Transverse colon (tissue), 4 donors: ENCODE measurements around the gene RNF144A. TPM values are rescaled to one million over a fixed set of nuclear protein-coding genes. Genes with fewer than 3 reads are reported as not detected.

Experiments
- DNase-seq: peaks from one replicate; pipeline ENCODE4 v3.0.0-alpha.2; 2019
- H3K27ac ChIP-seq, 4 donors: fragments of 200-600 bp; sonication (generic); 2 replicates each; pipeline ENCODE4 v1.5.1; 2016 to 2018; ENCODE audit warnings: inconsistent platforms in 4 of 4
- H3K27me3 ChIP-seq: fragments of 200-600 bp; sonication (generic); 2 replicates; pipeline ENCODE4 v1.5.1; 2017; ENCODE audit warnings: inconsistent platforms
- H3K36me3 ChIP-seq, 4 donors: fragments of 200-600 bp; sonication (generic); 2 replicates each; pipeline ENCODE4 v1.5.1; 2017 to 2019; ENCODE audit warnings: inconsistent platforms in 4 of 4
- H3K4me1 ChIP-seq, 4 donors: fragments of 200-600 bp; sonication (generic); 2 replicates each; pipeline ENCODE4 v1.5.1; 2017 to 2020; ENCODE audit warnings: inconsistent platforms in 4 of 4
- H3K4me3 ChIP-seq, 4 donors: fragments of 200-600 bp; sonication (generic); 1 replicate in 1 of 4; 2 replicates in 3 of 4; pipeline versions ENCODE4 v1.5.1 to v1.6.1; 2017 to 2019; ENCODE audit warnings: inconsistent platforms in 4 of 4
- H3K9me3 ChIP-seq, 2 donors: fragments of 200-600 bp; sonication (generic); 2 replicates each; pipeline ENCODE4 v1.5.1; 2017 to 2019; ENCODE audit warnings: inconsistent platforms in 2 of 2
- EP300 ChIP-seq: sonication (generic); formaldehyde crosslinking; IDR thresholded peaks from one replicate; pipeline ENCODE4 v1.6.1; 2017; ENCODE audit warnings: antibody characterized with exemption, low read depth
- POLR2A ChIP-seq: fragments of 450-650 bp; IDR thresholded peaks from one replicate; pipeline ENCODE4 v1.6.1; 2016; ENCODE audit warnings: antibody characterized with exemption, mild to moderate bottlenecking, moderate library complexity
- POLR2AphosphoS5 ChIP-seq, 3 donors: sonication (generic); formaldehyde crosslinking; IDR thresholded peaks; one replicate each; pipeline ENCODE4 v1.6.1; 2016; ENCODE audit warnings: antibody characterized with exemption in 3 of 3
- WGBS, 2 donors: methylation state at CpG; one replicate each; pipeline ENCODE4 v1.1.5; 2018; ENCODE audit warnings: low coverage in 1 of 2; 5-methylcytosine and 5-hydroxymethylcytosine counted together
- in situ Hi-C, 4 donors: fragments of 200-750 bp; cut with MboI; loops; one replicate each; pipeline versions ENCODE4 v1.15.0 to v1.15.1; 2017; ENCODE audit warnings: low sequenced_read_pairs in 3 of 4, low pct_ligation_motif_present in 1 of 4, low pct_unique_long_range_greater_than_20kb in 1 of 4
- intact Hi-C: fragments of 100-400 bp; cut with DNase I; formaldehyde crosslinking; loops from one replicate; pipeline ENCODE4 v1.15.1; 2023; ENCODE audit warnings: low total_unique reads
- total RNA-seq, 4 donors: library from RNA; depleted of rRNA; stranded (reverse); fragments of >200 nt; gene quantifications; one replicate each; pipeline ENCODE4 v1.1.0, GENCODE V29; 2016
- TF ChIP-seq, protein P1 (sequence below), 5 experiments: fragments of 200-600 bp in 3 of 5; fragments of 450-650 bp in 2 of 5; sonication (generic) in 3 of 5; IDR thresholded peaks; 1 replicate in 2 of 5; 2 replicates in 3 of 5; pipeline ENCODE4 v1.5.1; 2016 to 2017; ENCODE audit warnings: antibody characterized with exemption in 5 of 5, inconsistent platforms in 3 of 5, mild to moderate bottlenecking in 2 of 5, moderate library complexity in 1 of 5

Gene RNF144A
- total RNA-seq, 4 donors from 2014 or later, result 24.0 to 145 (median 83.0) TPM

DNA sequence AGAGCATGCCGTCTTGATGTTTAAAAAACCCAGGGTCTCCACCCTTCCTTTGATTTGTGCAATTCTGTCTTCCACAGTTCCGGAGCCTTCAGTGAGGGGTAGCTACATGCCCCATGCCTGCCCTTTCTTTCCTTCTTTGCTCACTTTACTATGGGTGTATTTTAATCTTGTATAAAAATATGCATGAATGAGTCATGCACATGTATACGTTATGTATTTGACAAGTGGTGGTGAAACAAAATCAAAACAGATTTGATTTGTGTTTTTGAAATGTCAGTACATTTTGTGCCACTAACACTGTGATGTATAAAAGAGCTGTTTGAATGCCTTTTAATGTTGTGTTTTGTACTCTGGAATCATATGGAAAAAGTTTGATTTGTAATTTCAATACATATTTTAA, 126.5 kb downstream of the RNF144A start:
- Histone ChIP-seq H3K36me3 (no peaks in the 10 kb centered on the region), H3K27me3 (no peaks in the 10 kb centered on the region), H3K27ac (no peak overlapping the region), H3K4me3 (no peak overlapping the region), H3K9me3 (no peaks in the 10 kb centered on the region), H3K4me1 (no peaks in the 10 kb centered on the region)
- DNase-seq, result no peak
- WGBS, 2 donors, result 81% methylated on average over 3 of the region's 3 CpGs
- TF ChIP-seq, protein P1, sequence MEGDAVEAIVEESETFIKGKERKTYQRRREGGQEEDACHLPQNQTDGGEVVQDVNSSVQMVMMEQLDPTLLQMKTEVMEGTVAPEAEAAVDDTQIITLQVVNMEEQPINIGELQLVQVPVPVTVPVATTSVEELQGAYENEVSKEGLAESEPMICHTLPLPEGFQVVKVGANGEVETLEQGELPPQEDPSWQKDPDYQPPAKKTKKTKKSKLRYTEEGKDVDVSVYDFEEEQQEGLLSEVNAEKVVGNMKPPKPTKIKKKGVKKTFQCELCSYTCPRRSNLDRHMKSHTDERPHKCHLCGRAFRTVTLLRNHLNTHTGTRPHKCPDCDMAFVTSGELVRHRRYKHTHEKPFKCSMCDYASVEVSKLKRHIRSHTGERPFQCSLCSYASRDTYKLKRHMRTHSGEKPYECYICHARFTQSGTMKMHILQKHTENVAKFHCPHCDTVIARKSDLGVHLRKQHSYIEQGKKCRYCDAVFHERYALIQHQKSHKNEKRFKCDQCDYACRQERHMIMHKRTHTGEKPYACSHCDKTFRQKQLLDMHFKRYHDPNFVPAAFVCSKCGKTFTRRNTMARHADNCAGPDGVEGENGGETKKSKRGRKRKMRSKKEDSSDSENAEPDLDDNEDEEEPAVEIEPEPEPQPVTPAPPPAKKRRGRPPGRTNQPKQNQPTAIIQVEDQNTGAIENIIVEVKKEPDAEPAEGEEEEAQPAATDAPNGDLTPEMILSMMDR (IDR thresholded peaks at IDR 0.05), result no peak
- TF ChIP-seq POLR2AphosphoS5 (IDR thresholded peaks at IDR 0.05), result no peak
- no peak for TF ChIP-seq POLR2A
- TF ChIP-seq EP300, result no peak
- intact Hi-C loops, result loop anchor here (5.0 kb wide), 1 partner anchor 151 kb away; no protein-coding TSS in a partner anchor
- in situ Hi-C loops, result loop anchor here in 2 of 4 donors (10.0 kb wide), 2 partner anchors 139 to 149 kb away; no protein-coding TSS in a partner anchor

DNA sequence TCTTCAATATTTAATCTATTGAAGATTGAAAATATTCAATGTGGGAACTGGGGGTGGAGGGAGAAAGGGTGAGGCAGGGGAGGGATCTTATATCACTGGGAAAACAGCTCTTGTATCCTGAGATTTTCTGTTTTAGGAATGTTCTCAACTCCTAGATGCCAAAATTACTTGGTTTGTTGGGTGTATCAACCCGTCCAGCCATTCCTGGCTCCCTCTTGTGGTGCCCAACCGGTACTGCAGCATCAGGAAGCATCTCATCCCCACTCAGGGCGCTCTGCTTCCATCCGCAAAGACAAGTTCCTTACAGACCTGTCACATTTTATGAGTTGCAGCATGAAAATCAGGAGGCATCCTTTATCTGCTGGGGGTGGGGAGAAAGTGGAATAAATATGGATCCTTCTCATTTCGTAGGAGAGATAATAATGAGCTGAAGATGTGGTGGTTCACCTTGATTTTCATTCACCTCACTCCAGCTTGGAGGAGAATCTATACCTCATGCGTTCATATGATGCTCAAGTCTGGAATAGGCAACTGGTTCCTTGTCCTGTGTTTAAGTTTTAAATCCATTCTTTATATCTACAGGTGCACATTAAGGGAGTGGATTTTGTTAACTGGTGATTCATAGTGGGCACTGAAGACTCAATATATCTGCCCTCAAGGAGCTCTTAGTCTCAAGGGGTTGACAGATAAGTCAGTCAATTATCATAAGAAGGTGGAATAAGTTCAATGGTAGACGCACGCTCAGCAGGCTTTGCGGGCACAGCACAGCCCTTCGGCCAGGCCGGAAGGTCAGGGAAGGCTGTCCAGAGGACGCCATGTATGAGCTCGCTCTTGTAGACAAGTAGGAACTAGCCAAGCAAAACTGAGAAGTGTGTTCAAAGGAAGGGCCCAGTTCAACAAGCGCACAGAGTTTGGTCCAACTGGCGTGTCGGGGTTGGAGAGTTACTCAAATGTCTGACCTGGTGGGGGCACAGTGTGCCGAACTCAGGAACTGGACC, 127.3 kb downstream of the RNF144A start:
- in situ Hi-C loops (loop anchor here in 2 of 4 donors (10.0 kb wide), 2 partner anchors 140 to 150 kb away; no protein-coding TSS in a partner anchor), intact Hi-C loops (loop anchor here (5.0 kb wide), 1 partner anchor 152 kb away; no protein-coding TSS in a partner anchor)
- peak; percentile 69 for DNase-seq
- H3K4me3 ChIP-seq, result no peak overlapping the region
- no peaks in the 10 kb centered on the region for H3K9me3 ChIP-seq
- H3K36me3 ChIP-seq, result no peaks in the 10 kb centered on the region
- H3K27ac ChIP-seq, result no peak overlapping the region
- WGBS, 2 donors, result 66 to 78% methylated on average over 8 to 17 of the region's 17 CpGs
- no peaks in the 10 kb centered on the region for H3K4me1 ChIP-seq
- H3K27me3 ChIP-seq, result no peaks in the 10 kb centered on the region
- no peak for TF ChIP-seq POLR2A
- TF ChIP-seq, protein P1 (IDR thresholded peaks at IDR 0.05), result peak; percentile 83 to 95 (median 94)

DNA sequence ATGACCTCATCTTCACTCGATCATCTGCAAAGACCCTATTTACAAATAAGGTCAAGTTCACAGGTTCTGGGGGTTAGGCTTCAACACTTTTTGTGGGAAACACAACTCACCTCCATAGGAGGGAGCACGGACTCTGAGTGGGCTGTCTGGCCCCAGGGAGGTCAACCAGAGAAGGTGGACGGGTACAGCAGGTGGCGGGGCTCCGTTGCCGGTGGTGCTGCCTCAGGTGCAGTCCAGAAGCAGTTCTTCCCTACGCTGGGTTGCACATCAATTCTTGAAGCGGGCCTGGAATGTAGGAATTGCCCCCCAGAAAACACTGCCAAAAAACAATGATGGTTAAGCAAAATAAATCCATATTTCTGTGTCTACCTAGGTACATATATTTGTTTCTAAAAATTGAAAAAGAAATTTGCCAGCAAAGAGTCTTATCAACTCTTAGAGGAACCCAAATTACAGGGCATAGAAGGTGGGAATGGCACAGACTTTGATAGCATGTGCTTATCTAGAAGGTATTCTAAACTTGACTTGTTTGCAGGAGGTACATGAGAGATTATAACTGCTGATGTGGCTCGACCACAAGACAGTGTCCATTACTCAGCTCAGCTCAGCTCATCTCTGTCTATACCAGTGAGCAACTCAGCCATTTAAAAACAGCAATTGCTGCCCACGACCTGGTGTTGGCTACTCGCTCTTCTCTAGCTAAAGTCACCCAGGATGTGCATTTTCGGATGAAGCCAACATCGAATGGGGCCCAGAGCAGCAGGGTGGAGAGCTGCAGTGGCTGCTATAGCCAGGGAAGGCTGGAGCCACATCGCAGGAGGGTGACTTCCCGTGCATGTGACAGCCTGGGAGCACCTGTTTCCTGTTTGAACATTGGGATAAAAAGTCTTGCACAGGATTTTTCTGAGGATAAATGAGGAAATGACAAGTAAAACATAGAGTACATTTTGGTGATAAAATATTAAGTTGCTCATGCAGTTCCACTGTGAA, 128.7 kb downstream of the RNF144A start:
- H3K27me3 ChIP-seq, result no peaks in the 10 kb centered on the region
- H3K4me3 ChIP-seq, result no peak overlapping the region
- H3K36me3 ChIP-seq, result no peaks in the 10 kb centered on the region
- intact Hi-C loops (no loop called here), in situ Hi-C loops (loop anchor here in 2 of 4 donors (10.0 kb wide), 2 partner anchors 141 to 151 kb away; no protein-coding TSS in a partner anchor)
- no peak overlapping the region for H3K27ac ChIP-seq
- no peaks in the 10 kb centered on the region for H3K9me3 ChIP-seq
- TF ChIP-seq POLR2A (no peak), EP300 (no peak), POLR2AphosphoS5 (IDR thresholded peaks at IDR 0.05) (no peak)
- TF ChIP-seq, protein P1 (IDR thresholded peaks at IDR 0.05), result no peak
- H3K4me1 ChIP-seq, result no peaks in the 10 kb centered on the region
- no peak for DNase-seq
- 84 to 86% methylated on average over 1 to 15 of the region's 15 CpGs for WGBS, 2 donors
